HG02885 (cell line): ENCODE results near the gene CYP1A2.
A peak's percentile ranks its signal among the peaks of the same experiment; 100 is the strongest.
"Not testable (repeated sequence)": the region's sequence is repeated elsewhere in the genome, so short reads cannot be mapped to it uniquely, and the experiment has no call there.

Experiments used
- ATAC-seq: cut with Tn5 transposase; IDR thresholded peaks from one replicate; pipeline ENCODE4 v1.9.1; 2021; ENCODE audit warnings: mild to moderate bottlenecking; ENCODE audit not compliant: unreplicated experiment, poor library complexity

The CYP1A2 gene

DNA sequence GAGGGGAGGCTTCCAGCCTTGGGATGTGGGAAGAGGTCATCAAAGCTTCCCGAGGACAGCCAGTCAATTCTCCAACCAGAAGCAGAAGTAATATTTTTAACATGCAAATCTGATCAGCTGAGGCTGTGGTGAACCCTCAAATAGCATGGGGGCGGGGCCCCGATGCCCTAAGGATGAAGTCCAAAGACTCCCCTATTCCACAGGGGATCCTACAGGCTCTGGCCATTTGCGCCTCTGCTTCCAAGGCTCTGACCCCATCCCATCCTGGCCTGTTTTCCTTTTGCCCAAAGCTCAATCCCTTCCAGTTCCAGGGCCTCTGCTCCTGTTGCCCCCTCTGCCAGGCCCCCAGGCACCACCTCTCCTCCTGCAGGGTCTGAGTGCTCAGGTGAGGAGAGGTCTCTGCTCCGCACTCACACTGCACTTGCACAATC lies 26.5 kb downstream of the CYP1A2 start:
- ATAC-seq: no peak

DNA sequence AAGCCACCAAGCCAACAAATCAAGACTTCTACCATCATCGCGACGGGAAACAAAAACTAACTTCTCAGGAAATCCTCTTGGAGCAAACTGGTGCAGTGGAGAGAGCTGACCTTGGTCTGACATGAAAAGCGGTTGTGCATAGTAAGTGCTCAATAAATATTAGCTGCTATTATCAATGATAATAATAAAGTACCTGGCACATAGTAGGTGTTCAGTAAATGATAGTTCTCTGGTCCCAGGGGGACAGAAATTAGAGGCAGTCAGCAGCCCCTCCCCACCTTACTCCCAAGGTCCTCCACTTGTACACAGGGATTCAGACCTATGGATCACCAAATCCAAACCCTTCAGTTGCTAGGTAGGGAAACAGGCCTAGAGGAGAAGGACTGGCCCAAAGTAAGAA lies 27.2 kb downstream of the CYP1A2 start:
- ATAC-seq: no peak

DNA sequence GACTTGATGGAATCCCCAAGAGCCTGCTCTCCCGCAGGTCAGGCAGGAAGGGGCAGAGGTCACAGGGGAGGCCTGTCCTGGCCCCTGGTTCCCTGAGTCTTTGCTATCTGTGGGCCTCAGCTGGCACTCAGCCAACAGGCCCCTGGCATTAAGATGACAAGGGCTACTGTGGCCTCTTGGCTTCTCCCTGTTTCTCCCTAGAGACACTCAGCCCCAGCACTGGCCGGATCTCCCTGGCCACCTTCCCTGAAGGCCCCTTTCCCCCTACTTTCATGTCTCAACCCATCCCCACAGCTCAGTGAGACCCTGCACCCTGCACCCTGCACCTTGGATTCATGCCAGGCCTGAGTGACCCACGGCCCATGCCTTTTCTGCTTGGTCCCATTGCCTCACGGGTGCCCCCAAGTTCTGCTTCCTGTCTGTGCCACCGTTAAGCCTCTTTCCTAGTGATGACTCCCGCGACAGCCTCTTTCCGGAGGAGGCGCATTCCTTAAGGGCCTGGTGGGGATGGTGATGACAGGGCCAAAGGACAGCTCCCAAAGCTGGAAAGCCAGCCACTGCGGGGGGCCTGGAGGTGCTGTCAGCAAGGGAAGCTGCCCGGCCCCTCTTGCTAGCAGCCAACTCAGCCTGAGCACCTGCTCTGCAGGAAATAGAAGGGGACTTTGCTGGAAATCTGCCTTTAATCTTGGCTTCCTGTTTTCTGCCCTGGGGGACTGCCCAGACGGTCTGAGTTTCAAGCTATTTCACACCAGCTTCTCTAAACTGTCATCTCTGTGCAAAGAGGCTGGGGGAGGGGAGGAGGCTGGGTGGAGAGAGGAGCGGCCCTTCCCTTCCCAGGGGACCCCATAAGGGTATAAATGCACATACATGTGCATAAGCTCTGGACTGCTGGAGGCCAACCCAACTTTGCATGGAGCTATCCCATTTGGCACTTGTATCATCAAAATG lies 28.4 kb downstream of the CYP1A2 start:
- ATAC-seq: peak; percentile 33

DNA sequence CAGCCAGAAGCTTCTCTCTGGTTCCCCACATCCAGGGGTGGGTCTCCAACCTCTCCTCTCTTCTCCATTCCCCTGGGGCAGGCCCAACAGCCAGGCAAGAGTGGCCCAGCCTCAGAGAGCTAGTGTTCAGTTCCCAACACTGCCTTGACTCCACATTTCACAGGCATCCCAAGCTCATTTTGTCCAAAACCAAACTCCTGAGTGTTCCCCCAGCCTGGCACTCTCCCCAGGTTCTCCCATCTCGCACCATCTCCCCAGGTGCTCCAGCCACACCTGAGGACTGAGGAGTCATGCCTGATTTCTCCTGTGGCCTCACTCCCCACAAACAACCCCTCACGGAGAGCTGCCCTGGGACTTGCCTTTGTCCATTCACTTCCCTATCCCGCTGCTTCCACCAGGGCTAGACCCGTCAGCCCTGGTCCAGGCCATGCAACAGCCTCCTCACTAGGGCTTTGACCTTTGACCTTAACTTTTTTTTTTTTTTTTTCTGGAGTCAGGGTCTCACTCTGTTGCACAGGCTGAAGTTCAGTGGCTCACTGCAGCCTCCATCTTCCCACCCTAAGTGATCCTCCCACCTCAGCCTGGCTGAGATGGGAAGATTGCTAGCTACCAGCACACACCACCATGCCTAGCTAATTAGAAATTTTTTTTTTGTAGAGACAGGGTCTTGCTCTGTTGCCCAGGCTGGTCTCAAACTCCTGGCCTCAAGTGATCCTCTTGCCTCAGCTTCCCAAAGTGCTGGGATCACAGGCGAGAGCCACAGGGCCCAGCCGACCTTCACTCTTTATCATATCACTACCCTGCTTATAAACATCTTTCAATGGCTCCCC lies 29.3 kb downstream of the CYP1A2 start:
- no peak for ATAC-seq

DNA sequence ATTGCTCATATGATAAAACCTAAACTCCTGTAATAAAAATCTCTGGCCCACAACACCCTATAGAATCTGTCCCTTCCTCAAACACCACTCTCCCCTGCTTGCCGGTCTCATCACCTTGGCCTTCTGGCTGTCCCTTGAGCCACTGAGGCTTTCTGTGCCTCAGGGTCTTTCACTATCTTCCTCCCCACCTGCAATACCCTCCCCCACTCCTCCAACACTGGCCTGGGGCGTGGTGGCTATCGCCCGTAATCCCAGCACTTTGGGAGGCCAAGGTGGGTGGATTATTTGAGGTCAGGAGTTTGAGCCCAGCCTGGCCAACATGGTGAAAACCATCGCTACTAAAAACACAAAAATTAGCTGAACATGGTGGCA lies 29.9 kb downstream of the CYP1A2 start:
- no peak for ATAC-seq

DNA sequence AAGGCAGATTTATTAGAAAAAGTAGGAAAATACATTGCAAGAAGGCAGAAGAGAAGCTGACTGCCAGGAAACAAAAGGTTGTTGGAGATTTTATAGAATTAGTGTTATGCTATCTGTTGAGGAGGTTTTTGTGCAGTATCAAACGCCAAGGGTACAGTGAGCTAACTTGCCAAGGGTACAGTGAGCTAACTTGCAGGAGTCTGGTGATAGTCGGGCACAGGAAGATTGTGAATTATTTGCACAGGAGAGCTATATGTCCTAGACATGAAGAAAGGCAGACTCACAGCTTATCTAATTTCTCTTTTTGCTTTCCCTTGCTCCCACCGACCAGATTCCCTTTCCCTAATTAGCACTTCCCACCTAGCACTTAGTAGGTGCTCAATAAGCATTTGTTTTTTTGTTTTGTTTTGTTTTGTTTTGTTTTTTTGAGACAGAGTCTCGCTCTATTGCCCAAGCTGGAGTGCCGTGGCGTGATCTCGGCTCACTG lies 30.6 kb downstream of the CYP1A2 start:
- no peak for ATAC-seq

DNA sequence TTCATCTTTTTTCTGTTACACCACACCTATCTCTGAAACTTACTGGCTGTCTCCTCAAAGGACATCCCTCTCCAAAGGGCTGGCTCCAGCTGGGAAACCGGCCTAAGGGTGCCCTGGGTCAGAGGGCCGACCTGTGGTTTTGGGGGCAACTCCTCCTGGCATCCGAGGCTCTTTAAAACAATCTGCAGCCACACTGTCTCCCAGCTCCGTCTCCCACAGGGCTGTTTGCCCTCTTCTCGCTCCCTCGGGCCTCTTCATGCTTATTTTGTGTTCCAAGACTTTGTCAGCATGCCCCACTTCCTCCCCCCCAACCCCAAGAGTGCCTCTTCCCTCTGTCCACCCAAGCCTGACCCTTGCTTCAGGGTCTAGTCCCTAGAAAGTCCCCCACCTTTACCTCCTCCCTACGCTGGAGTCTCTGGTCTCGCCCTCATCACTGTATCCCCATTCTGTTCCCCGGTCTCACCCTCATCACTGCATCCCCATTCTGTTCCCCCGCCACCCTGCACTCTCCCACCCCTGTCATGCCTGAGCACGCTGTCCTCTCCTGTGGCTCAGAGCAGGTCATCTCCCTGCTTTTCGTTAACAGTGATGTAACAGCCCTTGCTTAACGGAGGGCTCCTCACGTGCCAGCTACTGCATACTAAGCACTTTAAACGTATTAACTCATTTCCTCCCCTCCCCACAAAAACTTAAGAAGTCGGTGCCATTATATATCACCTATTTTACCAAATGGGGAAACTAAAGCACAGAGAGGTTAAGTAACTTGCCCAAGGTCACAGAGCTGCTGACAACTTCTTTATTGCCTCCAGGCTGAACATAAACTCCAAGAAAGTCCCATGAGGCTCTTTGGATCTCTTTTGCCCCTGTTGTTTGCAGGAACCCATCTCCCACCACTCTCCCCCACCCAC lies 32.1 kb downstream of the CYP1A2 start:
- ATAC-seq: no peak

DNA sequence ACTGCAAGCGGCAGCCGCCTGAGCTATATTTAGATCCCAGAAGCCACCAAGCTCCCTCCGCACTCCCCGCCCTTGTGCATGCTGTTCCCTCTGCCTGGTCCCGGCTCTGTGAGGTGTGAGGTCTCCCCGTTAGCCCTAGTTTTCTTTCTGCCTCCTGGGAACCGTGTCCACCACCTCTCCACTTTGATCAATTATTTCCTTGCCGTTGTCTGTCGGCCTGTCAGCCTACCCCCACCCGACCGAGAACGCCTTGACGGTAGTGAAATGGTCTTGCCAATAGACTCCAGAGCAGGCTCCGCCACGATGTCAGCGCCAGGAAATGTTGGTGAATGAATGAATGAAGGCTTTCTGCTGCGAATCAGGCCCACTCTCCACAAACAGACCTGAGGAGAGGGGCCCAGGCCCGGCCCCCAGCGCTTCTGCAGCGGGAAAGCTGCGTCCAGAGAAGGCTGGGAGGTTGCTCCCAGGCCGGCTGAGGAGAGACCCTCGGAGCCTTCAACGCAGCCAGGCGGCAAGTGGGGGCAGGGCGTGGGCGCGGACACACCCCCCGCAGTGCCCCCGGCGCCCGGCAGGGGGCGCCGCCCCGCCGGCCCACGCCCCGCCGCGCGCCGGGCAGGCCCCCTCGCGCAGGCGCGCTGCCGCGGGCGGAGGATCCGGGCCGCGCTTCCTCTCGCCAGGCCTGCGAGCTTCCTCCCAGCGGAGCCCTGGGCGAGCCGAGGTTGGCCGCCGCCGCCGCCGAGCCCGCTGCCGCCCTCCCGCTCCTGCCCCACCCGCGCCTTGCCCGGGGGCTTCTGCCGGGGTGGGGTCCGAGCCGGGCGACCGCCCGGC lies 33.0 kb downstream of the CYP1A2 start, which contains the start of gene CSK:
CSK (plus strand) TSS at position 650 of the 828 bp plus-strand sequence. CDS start 16,218 bp downstream, outside the sequence.
- ATAC-seq: peak; percentile 54

DNA sequence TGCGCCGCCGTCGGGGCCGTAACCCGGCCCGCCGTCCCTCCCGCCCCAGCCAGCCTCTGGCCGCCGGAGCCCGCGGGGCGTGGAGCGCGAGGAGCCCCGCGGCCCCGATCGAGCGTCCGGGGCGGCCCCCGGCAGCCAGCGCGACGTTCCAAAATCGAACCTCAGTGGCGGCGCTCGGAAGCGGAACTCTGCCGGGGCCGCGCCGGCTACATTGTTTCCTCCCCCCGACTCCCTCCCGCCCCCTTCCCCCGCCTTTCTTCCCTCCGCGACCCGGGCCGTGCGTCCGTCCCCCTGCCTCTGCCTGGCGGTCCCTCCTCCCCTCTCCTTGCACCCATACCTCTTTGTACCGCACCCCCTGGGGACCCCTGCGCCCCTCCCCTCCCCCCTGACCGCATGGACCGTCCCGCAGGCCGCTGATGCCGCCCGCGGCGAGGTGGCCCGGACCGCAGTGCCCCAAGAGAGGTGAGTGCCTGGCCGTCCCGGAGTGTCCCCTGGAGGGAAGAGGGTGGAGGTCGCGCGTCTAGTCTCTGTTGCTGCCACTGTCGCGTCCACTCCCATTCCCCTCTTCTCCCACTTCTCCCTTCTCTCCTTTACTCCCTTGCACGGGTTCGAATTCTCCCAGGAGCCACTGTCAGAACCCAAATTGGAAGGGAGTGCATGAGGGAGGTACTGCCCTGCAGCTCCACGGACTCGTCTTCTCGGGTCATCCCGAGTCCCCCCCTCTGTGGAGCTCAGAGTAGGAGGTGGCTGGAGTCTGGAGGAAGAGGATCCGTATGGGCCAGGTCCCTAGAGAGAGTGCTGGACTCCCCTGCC lies 33.8 kb downstream of the CYP1A2 start:
- ATAC-seq: peak; percentile 24

DNA sequence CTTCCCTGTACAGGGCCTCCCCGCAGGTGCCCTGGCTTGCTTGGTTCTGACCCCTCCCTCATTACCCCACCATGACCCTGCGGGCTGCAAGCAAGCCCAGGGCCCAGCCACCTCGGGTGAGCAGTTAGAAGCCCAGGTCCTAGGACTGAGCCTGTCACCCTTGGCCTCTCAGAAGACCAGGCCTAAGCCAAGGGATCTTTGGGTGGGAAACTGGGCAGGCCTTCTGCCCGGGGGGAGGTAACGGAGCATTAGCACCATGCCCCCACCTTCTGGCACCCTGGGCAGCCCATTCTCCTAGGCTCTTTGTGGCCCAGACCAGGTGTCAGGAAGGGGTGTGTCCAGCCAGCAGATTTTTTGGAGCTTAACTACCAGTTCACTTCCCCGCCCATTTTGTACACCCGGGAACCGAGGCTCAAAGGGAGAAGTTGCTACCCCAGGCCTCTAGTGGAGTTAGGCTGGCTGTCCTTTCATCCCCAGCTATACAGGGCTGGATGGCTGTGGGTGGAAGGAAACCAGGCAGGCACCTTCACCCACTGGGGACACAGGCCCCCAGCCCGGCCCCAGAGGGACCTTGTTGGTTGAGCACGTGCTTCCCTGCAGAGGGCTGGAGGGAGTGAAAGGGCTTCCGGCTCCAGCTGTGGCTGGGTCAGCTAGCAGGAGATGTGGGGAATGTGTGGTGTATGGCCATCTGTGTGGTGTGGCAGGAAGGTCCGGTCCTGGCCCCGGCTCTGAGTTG lies 34.6 kb downstream of the CYP1A2 start:
- ATAC-seq: no peak

DNA sequence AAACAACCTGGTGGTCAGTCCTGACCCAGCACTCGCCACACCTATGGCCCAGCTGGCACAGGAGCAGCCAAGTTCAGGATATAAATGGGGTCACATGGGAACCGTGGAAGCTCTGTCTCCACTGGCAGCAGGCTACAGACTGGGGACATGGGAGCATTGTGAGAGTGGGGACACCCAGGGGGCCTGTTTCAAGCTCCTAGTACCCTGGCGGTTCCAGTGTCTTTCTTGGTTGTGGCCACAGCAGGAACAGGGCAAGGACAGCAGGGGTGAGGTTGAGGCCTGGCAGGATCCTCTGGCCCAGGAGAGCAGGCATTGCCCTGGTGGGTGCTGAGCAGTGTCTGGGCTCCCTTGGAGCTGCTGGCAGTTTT lies 35.1 kb downstream of the CYP1A2 start:
- no peak for ATAC-seq

DNA sequence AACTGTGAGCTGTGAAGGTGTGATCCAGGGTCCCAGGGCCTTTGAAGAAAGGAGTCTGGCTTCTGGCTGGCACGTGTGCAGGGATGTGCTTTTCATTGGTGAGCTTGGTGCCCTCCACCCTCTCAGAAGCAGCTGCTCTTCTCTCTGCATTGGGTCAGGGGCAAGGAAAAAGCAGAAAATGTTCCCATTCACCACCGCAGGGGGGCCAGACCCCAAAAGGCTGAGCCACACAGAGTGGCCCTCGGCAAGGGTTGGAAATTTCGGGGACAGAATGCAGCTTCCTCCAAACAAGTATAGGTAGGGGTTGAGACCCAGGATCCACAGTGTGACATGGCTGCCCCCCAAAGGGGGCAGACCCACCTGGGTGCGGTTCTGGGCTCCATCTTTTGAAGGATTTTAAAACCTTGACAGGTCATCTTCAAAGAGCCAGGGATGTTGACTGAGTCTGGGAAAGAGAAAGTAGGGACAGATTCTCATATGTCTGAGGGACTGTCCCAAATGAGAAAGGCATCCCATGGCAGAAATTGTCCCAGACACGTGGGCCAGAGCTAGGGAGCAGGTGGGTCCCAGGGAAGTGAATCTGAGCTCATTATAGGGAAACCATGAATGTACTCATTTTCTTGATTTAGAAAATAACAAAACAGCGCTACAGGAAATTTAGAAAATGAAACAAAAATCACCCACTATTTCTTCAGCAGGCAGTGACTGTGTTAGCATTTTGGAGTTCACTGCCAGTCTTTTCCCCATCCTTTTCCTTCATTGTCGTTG lies 36.0 kb downstream of the CYP1A2 start:
- ATAC-seq: no peak

DNA sequence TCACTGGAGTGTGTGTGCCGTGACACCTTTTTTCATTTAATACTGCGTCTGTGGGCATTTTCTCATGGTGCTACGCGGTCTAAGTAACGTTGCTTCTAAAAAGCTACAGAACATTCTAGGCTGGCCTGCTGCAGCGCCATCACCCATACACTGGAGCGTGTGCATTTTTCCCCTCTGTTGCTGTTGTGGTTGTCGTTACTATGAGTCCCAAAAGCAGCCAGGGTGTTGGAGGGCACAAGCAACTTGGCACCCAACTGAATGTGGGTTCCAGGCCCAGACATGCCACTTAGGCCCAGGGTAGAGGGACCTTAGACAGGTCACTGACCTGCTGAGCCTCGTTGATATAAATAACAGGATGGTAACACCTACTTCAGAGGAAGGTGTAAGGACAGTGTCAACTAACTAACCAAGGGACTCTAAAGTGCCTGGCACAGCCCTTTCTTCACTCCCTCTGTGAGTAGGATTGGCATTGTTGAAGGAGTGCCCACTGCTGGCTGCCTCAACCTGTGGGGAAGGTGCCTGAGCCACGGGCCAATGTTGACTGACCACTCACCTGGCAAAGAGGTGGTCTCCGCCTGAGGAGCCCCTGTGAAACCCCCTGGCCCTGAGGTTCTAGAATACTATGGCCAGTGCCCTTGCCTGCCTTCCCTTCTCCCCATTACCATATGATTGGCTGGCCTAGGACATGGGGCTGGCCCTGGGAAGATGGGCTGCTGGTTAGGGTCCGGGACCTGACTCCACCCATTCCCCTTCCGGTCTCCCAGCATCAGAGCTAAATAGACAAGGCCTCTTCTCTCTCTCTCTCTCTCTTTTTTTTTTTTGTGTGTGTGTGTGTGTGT lies 36.8 kb downstream of the CYP1A2 start:
- ATAC-seq: no peak

DNA sequence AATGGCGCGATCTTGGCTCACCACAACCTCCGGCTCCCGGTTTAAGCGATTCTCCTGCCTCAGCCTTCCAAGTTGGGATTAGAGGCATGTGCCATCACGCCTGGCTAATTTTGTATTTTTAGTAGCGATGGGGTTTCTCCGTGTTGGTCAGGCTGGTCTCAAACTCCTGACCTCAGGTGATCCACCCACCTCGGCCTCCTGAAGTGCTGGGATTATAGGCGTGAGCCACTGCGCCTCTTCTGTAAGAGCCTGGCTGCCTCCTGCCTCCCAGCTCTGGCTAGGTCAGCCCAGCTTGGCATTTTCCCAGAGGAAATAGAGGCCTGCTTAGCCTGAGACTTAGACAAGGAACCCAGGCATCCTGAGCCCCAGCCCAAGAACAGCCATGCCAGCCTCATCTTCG lies 37.4 kb downstream of the CYP1A2 start:
- ATAC-seq: not testable (repeated sequence)

DNA sequence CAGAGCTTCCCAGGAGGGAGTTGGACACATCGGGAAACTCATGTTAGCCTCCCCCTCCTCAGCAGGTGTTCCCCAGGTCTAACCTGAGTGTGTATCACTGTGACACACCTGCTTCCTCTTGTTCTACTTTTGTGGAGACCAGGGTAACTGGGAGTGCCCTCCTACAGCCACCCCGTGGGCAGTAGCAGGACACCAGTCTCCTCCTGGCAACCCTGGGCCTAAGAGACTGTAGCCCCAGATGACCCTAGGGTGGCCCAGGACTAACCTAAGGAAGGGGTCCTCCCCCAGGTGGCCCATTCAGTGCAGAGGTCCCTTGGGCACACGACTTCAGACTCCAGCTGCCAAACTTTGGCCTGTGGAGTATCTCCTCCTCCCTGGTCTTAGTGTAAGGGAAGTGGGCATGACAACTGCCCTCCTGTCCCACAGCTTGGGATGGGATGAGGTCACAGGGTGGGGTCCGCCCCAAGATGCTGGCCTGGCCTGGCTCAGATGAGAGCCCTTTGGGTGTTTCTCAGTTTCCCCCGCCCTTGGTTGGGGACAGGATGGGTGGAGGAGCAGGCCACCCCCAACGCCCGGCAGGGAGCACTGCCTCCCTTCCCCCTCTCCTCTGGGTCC lies 38.0 kb downstream of the CYP1A2 start:
- no peak for ATAC-seq
